ENCODE results near the gene NBEA. TPM values are rescaled to one million over a fixed set of nuclear protein-coding genes. Genes with fewer than 3 reads are reported as not detected.

NBEA gene
- total RNA-seq, 1 experiment from 2014 or later = 4.1 TPM

- H3K9me3 ChIP-seq (ENCODE audit: control insufficient read depth in 1 of 2, insufficient read depth in 1 of 2, low read depth in 1 of 2, low read length in 2 of 2) = no peaks in the 10 kb centered on the region
- ChIA-PET RAD21 (ENCODE audit: low non-redundant PET in 1 of 2, low total read pairs in 2 of 2, uncharacterized antibody in 2 of 2, unreplicated experiment in 2 of 2) (no interaction called here), POLR2A (no interaction called here), CTCF (interaction anchor here (1.2 kb wide), 1 partner anchor 440 kb away, joined by 3 read pairs; no protein-coding TSS in a partner anchor)
- no peaks in the 10 kb centered on the region for H3K9me2 ChIP-seq (ENCODE audit: insufficient read depth)
- H3K27ac ChIP-seq (ENCODE audit: low read depth, low read length) = no peak overlapping the region
- intact Hi-C loops (cut with micrococcal nuclease) = no loop called here
- H4K20me1 ChIP-seq (ENCODE audit: insufficient read depth) = no peaks in the 10 kb centered on the region; the same call in 1 of the 2 replicates
- no peaks in the 10 kb centered on the region for H3K79me2 ChIP-seq (ENCODE audit: insufficient read depth, low read length)
- no peak overlapping the region for H3K4me3 ChIP-seq (replicated peaks in 1 of 2; ENCODE audit: low read depth in 1 of 2, low read length in 2 of 2)
- no peak overlapping the region for H2AFZ ChIP-seq (ENCODE audit: low read depth, low read length, poor library complexity, severe bottlenecking)
- no peak for TF ChIP-seq JUND (IDR thresholded peaks at IDR 0.05)
- no peak for TF ChIP-seq REST (IDR thresholded peaks at IDR 0.05; ENCODE audit: low read depth)
- no peak for TF ChIP-seq ZNF274 (IDR thresholded peaks at IDR 0.05; ENCODE audit: low read depth, low read length)
- TF ChIP-seq ZFX (IDR thresholded peaks at IDR 0.05) = no peak
- TF ChIP-seq FOSL1 (IDR thresholded peaks at IDR 0.05; ENCODE audit: low read depth) = no peak
- TF ChIP-seq, protein P1, sequence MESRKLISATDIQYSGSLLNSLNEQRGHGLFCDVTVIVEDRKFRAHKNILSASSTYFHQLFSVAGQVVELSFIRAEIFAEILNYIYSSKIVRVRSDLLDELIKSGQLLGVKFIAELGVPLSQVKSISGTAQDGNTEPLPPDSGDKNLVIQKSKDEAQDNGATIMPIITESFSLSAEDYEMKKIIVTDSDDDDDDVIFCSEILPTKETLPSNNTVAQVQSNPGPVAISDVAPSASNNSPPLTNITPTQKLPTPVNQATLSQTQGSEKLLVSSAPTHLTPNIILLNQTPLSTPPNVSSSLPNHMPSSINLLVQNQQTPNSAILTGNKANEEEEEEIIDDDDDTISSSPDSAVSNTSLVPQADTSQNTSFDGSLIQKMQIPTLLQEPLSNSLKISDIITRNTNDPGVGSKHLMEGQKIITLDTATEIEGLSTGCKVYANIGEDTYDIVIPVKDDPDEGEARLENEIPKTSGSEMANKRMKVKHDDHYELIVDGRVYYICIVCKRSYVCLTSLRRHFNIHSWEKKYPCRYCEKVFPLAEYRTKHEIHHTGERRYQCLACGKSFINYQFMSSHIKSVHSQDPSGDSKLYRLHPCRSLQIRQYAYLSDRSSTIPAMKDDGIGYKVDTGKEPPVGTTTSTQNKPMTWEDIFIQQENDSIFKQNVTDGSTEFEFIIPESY (IDR thresholded peaks at IDR 0.05; ENCODE audit: extremely low read depth, insufficient replicate concordance, low read length) = no peak
- no peak for TF ChIP-seq SP1 (IDR thresholded peaks at IDR 0.05; ENCODE audit: low read depth)
- no peak for TF ChIP-seq ATF3 (IDR thresholded peaks at IDR 0.05)
- no peak for TF ChIP-seq EZH2phosphoT487 (IDR thresholded peaks at IDR 0.05; ENCODE audit: borderline replicate concordance)
- no peak for TF ChIP-seq EGR1 (IDR thresholded peaks at IDR 0.05; ENCODE audit: low read depth)
- TF ChIP-seq CTCF (IDR thresholded peaks at IDR 0.05 in 2 of 3, conservative IDR thresholded peaks at IDR 0.05 in 1 of 3; ENCODE audit: borderline replicate concordance in 1 of 3, insufficient read depth in 1 of 3, low read depth in 2 of 3, low read length in 2 of 3) = no peak
- no peak for TF ChIP-seq SIN3A (IDR thresholded peaks at IDR 0.05; ENCODE audit: low read depth)
- TF ChIP-seq TCF7L2 (IDR thresholded peaks at IDR 0.05; ENCODE audit: borderline replicate concordance, extremely low read depth, insufficient read depth, insufficient read length) = no peak
- DNase-seq (ENCODE audit: low read depth, low spot score) = no peak
- no peak for ATAC-seq
- no peaks in the 10 kb centered on the region for H3K27me3 ChIP-seq (ENCODE audit: insufficient read depth, low read length)
- no peak overlapping the region for H3K9ac ChIP-seq (ENCODE audit: low read length)
- H3K4me2 ChIP-seq (ENCODE audit: low read length) = no peak overlapping the region
- no peaks in the 10 kb centered on the region for H3K36me3 ChIP-seq (ENCODE audit: control insufficient read depth in 1 of 2, insufficient read depth in 2 of 2, low read length in 2 of 2)
- BruUV-seq (replicated peaks) = no TSS peak
- peaks cover 12% of the 10 kb centered on the region in 2 experiments for H3K4me1 ChIP-seq (ENCODE audit: control insufficient read depth in 1 of 2, insufficient read depth in 2 of 2, low read length in 2 of 2)
Observed at GRCh38 chr13:35349052-35349451, 407.0 kb downstream of the NBEA start.
